Spinal cord (tissue), 10 donors: Measurements from ENCODE around the gene NEDD9. TPM values are rescaled to one million over a fixed set of nuclear protein-coding genes. Genes with fewer than 3 reads are reported as not detected.

ENCODE experiments used
- DNase-seq, 6 donors: peaks; one replicate each; pipeline versions ENCODE4 v3.0.0 to v3.0.0-alpha.2; 2013 to 2015; ENCODE audit warnings: low spot score in 6 of 6, low read depth in 4 of 6
- H3K27ac ChIP-seq: one replicate; pipeline ENCODE4 v1.5.1; 2013; ENCODE audit warnings: low read depth, low read length, control low read depth
- H3K27me3 ChIP-seq: one replicate; pipeline ENCODE4 v1.6.1; 2013; ENCODE audit warnings: low read length; ENCODE audit not compliant: control insufficient read depth, insufficient read depth
- H3K36me3 ChIP-seq: one replicate; pipeline ENCODE4 v1.6.1; 2013; ENCODE audit warnings: low read length; ENCODE audit not compliant: control insufficient read depth, insufficient read depth
- H3K4me1 ChIP-seq: one replicate; pipeline ENCODE4 v1.6.1; 2013; ENCODE audit warnings: low read length; ENCODE audit not compliant: control insufficient read depth, insufficient read depth
- H3K4me3 ChIP-seq: one replicate; pipeline ENCODE4 v1.5.1; 2013; ENCODE audit warnings: low read depth, low read length, control low read depth
- H3K9me3 ChIP-seq: one replicate; pipeline ENCODE4 v1.6.1; 2013; ENCODE audit warnings: low read length; ENCODE audit not compliant: control insufficient read depth, insufficient read depth
- WGBS: methylation state at CpG from one replicate; pipeline ENCODE4 v1.1.5; 2013; ENCODE audit warnings: missing lambda C conversion rate; ENCODE audit not compliant: insufficient coverage; 5-methylcytosine and 5-hydroxymethylcytosine counted together
- polyA plus RNA-seq, 2 donors: library from polyadenylated mRNA; unstranded; fragments of 120-200 nt; gene quantifications; one replicate each; pipeline ENCODE4 v1.2.1, GENCODE V29; 2013; ENCODE audit not compliant: insufficient read length in 2 of 2
- total RNA-seq, 2 donors: library from RNA; depleted of rRNA in 1 of 2; stranded (reverse); fragments of 120-200 nt in 1 of 2; fragments of >200 nt in 1 of 2; gene quantifications; one replicate each; pipeline versions ENCODE4 v1.2.3 to v1.2.4, GENCODE V29; 2013 to 2014
- donor health status: healthy.

The NEDD9 gene
- total and polyA plus RNA-seq, 4 donors, result 9.0 to 25.4 (median 15.0) TPM

DNA sequence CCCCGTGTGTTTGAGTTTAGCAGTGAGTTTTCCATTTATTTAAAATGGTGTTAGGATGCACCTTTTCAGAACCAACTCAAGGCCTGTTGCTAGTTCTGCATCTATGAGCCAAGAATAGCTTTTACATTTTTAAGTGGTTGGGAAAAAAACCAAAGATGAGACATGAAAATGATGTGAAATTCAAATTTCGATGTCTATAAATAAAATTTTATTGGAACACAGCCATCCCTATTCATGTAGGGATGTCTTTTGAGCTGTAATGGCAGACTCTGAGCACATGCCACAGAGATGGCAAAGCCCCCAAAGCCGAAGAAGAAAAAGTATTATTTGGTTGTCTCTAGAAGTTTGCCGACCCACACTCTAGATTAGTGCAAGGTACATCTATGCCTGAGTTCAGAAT, 5.0 kb upstream of the NEDD9 start:
- peak in 1 of 6 donors; percentile 62 for DNase-seq
- Histone ChIP-seq H3K4me1 (peaks cover 22% of the 10 kb centered on the region), H3K36me3 (no peaks in the 10 kb centered on the region), H3K4me3 (no peak overlapping the region), H3K27ac (no peak overlapping the region), H3K9me3 (no peaks in the 10 kb centered on the region), H3K27me3 (no peaks in the 10 kb centered on the region)
- 83% methylated on average over 1 of the region's 4 CpGs for WGBS

DNA sequence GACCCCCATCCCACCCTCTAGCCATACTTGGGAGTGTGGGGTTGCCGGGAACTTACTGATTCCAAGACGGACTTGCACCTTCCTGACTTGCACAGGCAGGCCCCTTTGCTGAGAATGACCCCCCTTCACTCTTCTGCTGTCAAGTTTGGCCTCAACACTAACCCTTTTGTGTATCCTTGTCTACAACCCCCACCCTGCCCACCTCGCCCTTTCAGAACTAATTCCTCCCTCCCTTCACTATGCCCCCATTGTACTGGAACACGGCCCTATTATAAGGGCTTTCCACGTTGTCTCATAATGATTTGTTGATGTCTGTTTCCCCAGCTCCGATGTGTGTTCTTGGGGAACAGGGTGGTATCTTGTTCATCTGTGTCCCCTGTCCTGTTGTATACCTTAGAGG, 4.4 kb upstream of the NEDD9 start:
- H3K4me1 ChIP-seq, result peaks cover 25% of the 10 kb centered on the region
- no peak overlapping the region for H3K4me3 ChIP-seq
- H3K9me3 ChIP-seq, result no peaks in the 10 kb centered on the region
- no peak for DNase-seq
- WGBS, result 59% methylated on average over 6 of the region's 6 CpGs
- no peaks in the 10 kb centered on the region for H3K36me3 ChIP-seq
- no peaks in the 10 kb centered on the region for H3K27me3 ChIP-seq
- H3K27ac ChIP-seq, result no peak overlapping the region

DNA sequence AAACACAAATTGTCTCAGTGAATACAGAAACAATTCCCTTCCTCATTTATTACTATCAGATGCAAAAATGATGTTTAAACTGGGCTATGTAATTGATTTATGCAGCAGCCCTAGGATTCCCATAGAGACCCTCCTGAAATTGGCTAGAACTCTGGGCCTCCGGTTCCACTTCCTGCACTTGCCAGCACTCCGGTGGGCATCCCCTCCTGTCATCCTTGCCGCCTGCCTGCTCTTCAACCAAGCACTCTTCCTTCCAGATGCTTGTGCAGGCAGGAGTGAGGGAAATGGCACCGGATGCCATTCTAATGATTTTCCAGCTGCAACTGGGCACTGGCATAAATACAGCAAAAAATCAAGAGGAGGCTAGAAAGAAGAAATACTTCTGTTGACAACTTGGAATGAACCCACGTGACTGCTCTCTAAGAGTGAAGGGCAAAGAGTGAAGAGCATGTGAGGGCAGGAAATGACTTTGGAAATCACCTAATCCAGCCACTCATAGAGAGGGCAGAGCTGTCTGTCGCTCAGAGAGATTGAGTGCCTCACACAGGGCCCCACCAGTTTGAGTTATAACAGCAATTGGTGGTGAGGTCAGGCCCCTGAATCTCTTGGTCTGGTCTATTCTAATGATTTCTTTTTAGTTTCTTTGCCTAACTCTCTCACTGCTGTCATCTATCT, 3.7 kb upstream of the NEDD9 start:
- WGBS, result 49% methylated on average over 3 of the region's 6 CpGs
- Histone ChIP-seq H3K4me1 (peaks cover 20% of the 10 kb centered on the region), H3K9me3 (no peaks in the 10 kb centered on the region), H3K36me3 (no peaks in the 10 kb centered on the region), H3K4me3 (no peak overlapping the region), H3K27ac (no peak overlapping the region), H3K27me3 (no peaks in the 10 kb centered on the region)
- peak in 1 of 6 donors; percentile 53 for DNase-seq

DNA sequence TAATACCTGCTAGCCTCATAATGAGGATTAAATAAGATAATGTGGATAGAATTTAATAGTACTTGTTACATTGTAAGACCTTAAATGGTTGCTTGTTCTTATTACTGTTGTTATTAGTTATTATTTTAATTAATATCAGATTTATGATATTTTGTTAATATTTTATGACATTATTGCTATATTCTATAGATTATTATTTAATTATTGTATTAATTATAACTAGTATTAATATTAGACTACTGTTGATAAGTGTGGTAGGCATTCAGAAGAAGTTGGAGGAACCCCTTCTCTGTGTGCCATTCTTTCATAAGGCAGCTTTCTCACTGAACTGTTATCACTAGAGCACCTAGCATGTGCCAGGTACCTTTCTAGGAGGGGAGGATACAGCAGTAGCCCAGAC, 2.6 kb upstream of the NEDD9 start:
- Histone ChIP-seq H3K4me1 (peaks cover 20% of the 10 kb centered on the region), H3K36me3 (no peaks in the 10 kb centered on the region), H3K4me3 (no peak overlapping the region), H3K27me3 (peaks cover 2% of the 10 kb centered on the region), H3K27ac (no peak overlapping the region), H3K9me3 (no peaks in the 10 kb centered on the region)
- no peak for DNase-seq

DNA sequence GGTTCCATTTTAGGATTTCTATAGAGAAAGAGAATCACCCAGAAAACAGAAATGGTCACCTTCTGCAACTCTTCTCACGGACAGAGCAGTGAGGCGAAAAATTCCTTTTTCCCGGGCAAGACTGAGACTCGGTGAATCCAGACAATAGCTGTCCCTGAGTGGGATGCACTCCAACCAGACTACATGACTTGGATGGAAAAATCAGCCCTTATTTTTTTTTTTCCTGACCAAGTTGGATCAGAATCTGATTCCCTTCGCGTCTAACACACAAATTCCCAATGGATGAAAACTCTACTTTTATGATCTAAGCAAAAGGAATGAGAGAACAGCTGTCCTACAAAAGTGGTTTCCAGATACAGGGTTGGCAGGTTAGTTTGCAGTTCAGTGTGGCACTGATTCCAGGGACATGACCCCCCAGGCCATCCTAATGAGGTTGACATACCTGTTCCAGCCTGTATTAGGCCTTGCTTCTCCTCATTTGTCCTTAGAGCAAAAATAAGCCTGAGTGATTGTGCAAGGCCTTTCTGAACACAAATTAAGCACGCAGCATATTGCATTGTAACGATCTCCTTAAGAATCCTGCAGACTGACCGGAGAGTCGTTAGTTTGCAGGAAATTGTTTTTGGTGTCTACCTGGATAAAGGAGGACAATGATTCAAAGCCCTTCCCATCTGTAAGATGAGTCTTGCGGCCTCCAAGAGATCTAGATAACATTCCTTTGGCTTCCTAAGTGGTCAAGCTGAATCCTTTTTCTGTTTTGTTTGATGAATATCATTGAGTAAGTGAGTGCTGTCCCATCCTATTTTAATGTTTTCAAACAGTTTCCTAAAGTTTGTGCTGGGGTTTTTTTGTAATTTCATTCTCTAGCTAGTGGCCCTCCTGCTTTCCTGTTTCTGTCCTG, 1.5 kb upstream of the NEDD9 start:
- no peak overlapping the region for H3K4me3 ChIP-seq
- H3K9me3 ChIP-seq, result no peaks in the 10 kb centered on the region
- no peaks in the 10 kb centered on the region for H3K36me3 ChIP-seq
- peaks cover 2% of the 10 kb centered on the region for H3K27me3 ChIP-seq
- peak overlapping the region; percentile 96 for H3K27ac ChIP-seq
- no peak for DNase-seq
- peaks cover 25% of the 10 kb centered on the region for H3K4me1 ChIP-seq
- 62% methylated on average over 4 of the region's 11 CpGs for WGBS

DNA sequence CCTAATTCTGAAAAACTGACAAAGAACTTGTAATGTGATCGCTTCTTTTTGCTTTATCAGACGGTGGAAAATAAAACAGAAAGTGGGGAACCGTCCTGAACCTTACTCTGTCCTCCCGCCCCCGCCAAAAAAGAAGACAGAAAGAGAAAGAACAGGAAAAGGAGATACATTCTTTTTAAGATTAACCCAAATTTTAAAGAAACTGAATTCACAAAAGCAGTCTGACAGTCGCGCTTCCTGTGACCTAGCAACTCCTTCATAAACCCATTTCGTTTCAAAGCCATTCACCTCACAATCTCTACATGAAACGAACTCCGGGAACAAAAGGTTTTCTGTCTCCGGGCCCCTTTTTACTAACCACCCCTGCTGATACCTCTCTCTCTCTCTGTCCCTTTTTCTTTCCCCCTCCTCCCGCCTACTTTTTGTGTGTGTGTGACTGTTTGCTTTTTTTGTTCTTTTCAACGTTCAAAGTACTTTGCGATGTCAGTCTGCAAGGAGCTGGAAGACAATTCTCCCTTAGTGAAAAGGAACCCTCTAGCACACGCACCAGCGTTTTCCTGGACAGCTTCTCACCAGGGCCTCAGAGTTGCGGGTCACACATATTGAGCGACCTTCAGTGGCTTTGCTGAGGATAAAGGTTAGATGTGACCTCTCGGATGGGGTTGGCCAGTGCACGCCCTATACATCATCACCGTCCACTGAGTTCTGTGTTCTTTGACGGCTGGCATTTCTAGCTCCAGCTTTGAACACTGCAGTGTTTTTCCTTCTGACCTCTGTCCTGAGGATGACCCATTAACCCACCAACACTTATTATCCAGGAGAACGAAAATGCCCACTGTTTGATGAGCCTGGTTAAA, 530 bp upstream of the NEDD9 start:
- H3K27me3 ChIP-seq, result peaks cover 2% of the 10 kb centered on the region
- peak overlapping the region; percentile 70 for H3K4me3 ChIP-seq
- 20% methylated on average over 8 of the region's 23 CpGs for WGBS
- H3K4me1 ChIP-seq, result peaks cover 25% of the 10 kb centered on the region
- no peaks in the 10 kb centered on the region for H3K36me3 ChIP-seq
- DNase-seq, result peak in 2 of 6 donors; percentile 74 to 76
- H3K27ac ChIP-seq, result peak overlapping the region; percentile 96
- no peaks in the 10 kb centered on the region for H3K9me3 ChIP-seq

DNA sequence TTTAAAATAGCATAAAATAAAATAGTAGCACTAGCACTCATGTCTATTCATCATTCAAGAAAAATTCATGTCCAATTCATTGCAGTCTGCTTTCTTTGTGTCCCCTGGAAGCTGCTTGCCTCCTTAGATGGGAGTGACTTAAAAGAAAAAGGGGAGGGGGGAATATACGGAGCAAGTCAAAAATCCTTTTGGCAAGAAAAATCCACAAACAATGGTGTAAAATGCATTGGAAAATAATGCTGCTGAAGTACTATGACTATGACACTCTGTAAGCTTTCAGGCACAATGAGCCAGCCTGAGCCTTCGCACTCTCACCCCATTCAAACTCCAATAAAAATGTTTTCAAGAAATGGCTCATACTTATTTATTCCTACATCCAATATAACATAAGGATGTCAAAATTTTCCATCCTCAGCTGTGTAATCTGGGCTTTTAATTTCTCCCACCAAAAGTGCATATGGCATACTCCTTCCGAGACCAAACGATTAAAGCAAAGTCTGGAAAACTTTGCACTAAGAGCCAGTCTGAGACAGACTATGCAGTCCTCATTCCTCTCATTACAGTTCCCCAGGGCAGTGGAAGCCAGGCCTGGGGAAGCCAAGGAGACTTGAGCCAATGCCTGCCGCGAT, 790 bp downstream of the NEDD9 start:
- H3K4me3 ChIP-seq, result peak overlapping the region; percentile 70
- WGBS, result 10% methylated on average over 5 of the region's 6 CpGs
- peak in 1 of 6 donors; percentile 72 for DNase-seq
- peak overlapping the region; percentile 96 for H3K27ac ChIP-seq
- no peaks in the 10 kb centered on the region for H3K9me3 ChIP-seq
- H3K27me3 ChIP-seq, result peaks cover 2% of the 10 kb centered on the region
- H3K4me1 ChIP-seq, result peaks cover 23% of the 10 kb centered on the region
- no peaks in the 10 kb centered on the region for H3K36me3 ChIP-seq

DNA sequence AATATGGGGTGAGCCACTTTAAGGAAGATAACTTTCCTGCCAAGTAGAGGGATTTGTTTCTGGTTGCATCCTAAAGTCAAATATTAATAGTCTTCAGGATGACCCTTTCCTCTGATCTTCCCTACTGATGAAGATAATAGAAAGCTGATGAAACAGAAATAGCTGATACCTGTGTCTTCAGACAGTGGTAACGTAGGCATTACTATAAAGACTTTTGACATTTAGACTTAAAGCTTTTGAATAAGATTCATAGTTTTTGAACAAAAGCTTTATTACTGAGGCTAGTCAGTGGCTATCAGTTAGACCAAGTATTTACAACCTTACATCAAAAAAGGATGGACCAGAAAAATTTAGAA, 1.4 kb downstream of the NEDD9 start:
- Histone ChIP-seq H3K27me3 (peaks cover 2% of the 10 kb centered on the region), H3K27ac (peak overlapping the region; percentile 96), H3K36me3 (no peaks in the 10 kb centered on the region), H3K9me3 (no peaks in the 10 kb centered on the region), H3K4me3 (peak overlapping the region; percentile 70), H3K4me1 (peaks cover 17% of the 10 kb centered on the region)
- DNase-seq, result no peak
- no CpG with 5 or more reads among the region's 1 CpG for WGBS
